Ovary (tissue), 9 donors: ENCODE results near the gene WNK1. TPM values are rescaled to one million over a fixed set of nuclear protein-coding genes. Genes with fewer than 3 reads are reported as not detected.
"Not testable (repeated sequence)": the region's sequence is repeated elsewhere in the genome, so short reads cannot be mapped to it uniquely, and the experiment has no call there.

ENCODE experiments used
- DNase-seq, 5 donors: peaks; one replicate each; pipeline ENCODE4 v3.0.0-alpha.2; 2019 to 2020
- H3K27ac ChIP-seq, 2 donors: fragments of 200-600 bp; one replicate each; pipeline versions ENCODE4 v1.5.1 to v1.8.0; 2019 to 2022
- H3K27me3 ChIP-seq: fragments of 200-600 bp; one replicate; pipeline ENCODE4 v1.8.0; 2022
- H3K36me3 ChIP-seq: fragments of 200-600 bp; sonication (generic); one replicate; pipeline ENCODE4 v1.5.1; 2019
- H3K4me1 ChIP-seq: one replicate; pipeline ENCODE4 v1.8.1; 2013; ENCODE audit warnings: mild to moderate bottlenecking, moderate library complexity; ENCODE audit not compliant: insufficient read depth
- H3K4me3 ChIP-seq: fragments of 200-600 bp; sonication (generic); one replicate; pipeline ENCODE4 v1.5.1; 2017
- H3K9me3 ChIP-seq, 2 donors: fragments of 200-600 bp in 1 of 2; sonication (generic) in 1 of 2; one replicate each; pipeline versions ENCODE4 v1.5.1 to v1.8.1; 2013 to 2019; ENCODE audit warnings: mild to moderate bottlenecking in 1 of 2, moderate library complexity in 1 of 2
- EP300 ChIP-seq: sonication (generic); formaldehyde crosslinking; IDR thresholded peaks from one replicate; pipeline ENCODE4 v1.6.1; 2017; ENCODE audit warnings: antibody characterized with exemption
- POLR2A ChIP-seq: fragments of 450-650 bp; IDR thresholded peaks from one replicate; pipeline ENCODE4 v1.6.1; 2017; ENCODE audit warnings: antibody characterized with exemption, mild to moderate bottlenecking, moderate library complexity
- WGBS, 3 donors: extraction: QIAGEN DNeasy Blood & Tissue Kit in 1 of 3; methylation state at CpG; one replicate each; pipeline versions ENCODE4 v1.1.5 to v1.1.7; 2013 to 2017; 5-methylcytosine and 5-hydroxymethylcytosine counted together
- intact Hi-C, 4 donors: fragments of 100-400 bp; cut with DNase I; formaldehyde crosslinking; loops; one replicate each; pipeline versions ENCODE4 v1.11.0 to v1.15.1; 2022 to 2023
- polyA plus RNA-seq, 2 donors: library from polyadenylated mRNA; stranded (reverse); fragments of 200-250 nt in 1 of 2; fragments of 350-450 nt in 1 of 2; fragmentation: Illumina TruSeq in 1 of 2; extraction: RNeasy Lipid Tissue Mini Kit (QIAGEN cat#74804) in 1 of 2; gene quantifications; one replicate each; pipeline ENCODE4 v1.2.3, GENCODE V29; 2013 to 2014
- total RNA-seq, 7 donors: library from RNA; depleted of rRNA in 2 of 7; stranded (reverse); fragments of >200 nt in 2 of 7; fragmentation: NEBNext Ultra II Directional in 3 of 7; extraction: Animal tissue kit (Norgen Biotek cat#: 25700) in 3 of 7; gene quantifications; one replicate each; pipeline versions ENCODE4 v1.1.0 to v1.2.4, GENCODE V29; 2016 to 2023
- TF ChIP-seq, protein P1 (sequence below), 3 donors: fragments of 450-650 bp in 2 of 3; fragments of 200-600 bp in 1 of 3; IDR thresholded peaks; one replicate each; pipeline versions ENCODE4 v1.5.1 to v1.8.0; 2016 to 2022; ENCODE audit warnings: antibody characterized with exemption in 3 of 3, mild to moderate bottlenecking in 1 of 3
- donor health status: DM: no; HTN: no; CAD: no; lungs with moderate emphysema.
- donor health status: DM: no; HTN: no; CAD: no.
- donor health status: Bipolar disorder and iron deficiency.
- donor health status: DM: yes; HTN: yes; CAD: no.
- donor health status: DM: no; HTN: no; CAD: no.
- donor health status: DM: yes; HTN: yes; CAD: no.

The WNK1 gene
- total and polyA plus RNA-seq, 9 donors: 26.0 to 144 (median 98.3) TPM

DNA sequence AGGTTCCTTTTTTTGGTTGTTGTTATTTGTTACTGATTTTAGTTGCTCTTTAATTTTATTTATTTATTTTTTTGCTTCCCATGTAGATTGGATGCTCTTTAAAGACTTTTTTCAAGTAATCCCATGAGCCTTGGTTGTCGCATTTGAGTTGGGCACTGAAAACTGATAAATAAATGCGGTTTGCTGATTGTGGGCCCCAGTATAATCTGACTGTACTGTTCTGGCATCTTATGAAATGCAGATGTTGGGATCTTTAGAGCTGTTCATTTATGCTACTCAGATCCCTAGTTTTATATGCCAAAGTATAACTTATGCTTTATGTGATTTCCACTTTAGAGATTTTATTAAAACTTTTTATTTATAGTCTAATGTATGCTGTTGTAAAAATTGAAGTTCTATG, 33.3 kb downstream of the WNK1 start:
- H3K27me3 ChIP-seq: no peaks in the 10 kb centered on the region
- no peaks in the 10 kb centered on the region for H3K36me3 ChIP-seq
- no peak overlapping the region for H3K27ac ChIP-seq
- H3K9me3 ChIP-seq: no peaks in the 10 kb centered on the region
- no peak overlapping the region for H3K4me3 ChIP-seq
- intact Hi-C loops: no loop called here
- 91 to 94% (median 91%) methylated on average over 2 of the region's 2 CpGs for WGBS, 3 donors
- peaks cover 4% of the 10 kb centered on the region for H3K4me1 ChIP-seq
- DNase-seq: no peak
- TF ChIP-seq POLR2A: no peak
- no peak for TF ChIP-seq EP300

DNA sequence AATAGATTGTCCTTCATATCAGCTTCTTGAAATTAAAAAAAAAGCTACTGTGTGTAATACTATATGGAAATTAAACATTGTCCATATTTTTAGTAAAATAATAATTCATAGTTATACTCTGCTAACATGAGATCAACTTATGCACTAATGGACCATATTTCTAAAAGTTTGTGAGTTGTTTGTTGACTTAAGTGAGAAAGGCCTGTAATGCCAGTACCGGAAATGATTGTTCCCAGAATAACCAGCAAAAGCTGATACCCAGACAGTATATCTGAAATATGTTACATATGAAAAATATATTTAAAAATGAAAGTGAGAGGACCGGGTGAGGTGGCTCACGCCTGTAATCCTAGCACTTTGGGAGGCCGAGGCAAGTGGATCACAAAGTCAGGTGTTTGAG, 35.9 kb downstream of the WNK1 start:
- no peaks in the 10 kb centered on the region for H3K36me3 ChIP-seq
- no peak overlapping the region for H3K27ac ChIP-seq
- peaks cover 1% of the 10 kb centered on the region for H3K4me1 ChIP-seq
- no peak for DNase-seq
- H3K27me3 ChIP-seq: no peaks in the 10 kb centered on the region
- no peak overlapping the region for H3K4me3 ChIP-seq
- intact Hi-C loops: no loop called here
- no peaks in the 10 kb centered on the region for H3K9me3 ChIP-seq
- TF ChIP-seq EP300: no peak
- TF ChIP-seq POLR2A: no peak
- TF ChIP-seq, protein P1, sequence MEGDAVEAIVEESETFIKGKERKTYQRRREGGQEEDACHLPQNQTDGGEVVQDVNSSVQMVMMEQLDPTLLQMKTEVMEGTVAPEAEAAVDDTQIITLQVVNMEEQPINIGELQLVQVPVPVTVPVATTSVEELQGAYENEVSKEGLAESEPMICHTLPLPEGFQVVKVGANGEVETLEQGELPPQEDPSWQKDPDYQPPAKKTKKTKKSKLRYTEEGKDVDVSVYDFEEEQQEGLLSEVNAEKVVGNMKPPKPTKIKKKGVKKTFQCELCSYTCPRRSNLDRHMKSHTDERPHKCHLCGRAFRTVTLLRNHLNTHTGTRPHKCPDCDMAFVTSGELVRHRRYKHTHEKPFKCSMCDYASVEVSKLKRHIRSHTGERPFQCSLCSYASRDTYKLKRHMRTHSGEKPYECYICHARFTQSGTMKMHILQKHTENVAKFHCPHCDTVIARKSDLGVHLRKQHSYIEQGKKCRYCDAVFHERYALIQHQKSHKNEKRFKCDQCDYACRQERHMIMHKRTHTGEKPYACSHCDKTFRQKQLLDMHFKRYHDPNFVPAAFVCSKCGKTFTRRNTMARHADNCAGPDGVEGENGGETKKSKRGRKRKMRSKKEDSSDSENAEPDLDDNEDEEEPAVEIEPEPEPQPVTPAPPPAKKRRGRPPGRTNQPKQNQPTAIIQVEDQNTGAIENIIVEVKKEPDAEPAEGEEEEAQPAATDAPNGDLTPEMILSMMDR (IDR thresholded peaks at IDR 0.05): no peak
- 90 to 94% (median 94%) methylated on average over 4 of the region's 4 CpGs for WGBS, 3 donors

DNA sequence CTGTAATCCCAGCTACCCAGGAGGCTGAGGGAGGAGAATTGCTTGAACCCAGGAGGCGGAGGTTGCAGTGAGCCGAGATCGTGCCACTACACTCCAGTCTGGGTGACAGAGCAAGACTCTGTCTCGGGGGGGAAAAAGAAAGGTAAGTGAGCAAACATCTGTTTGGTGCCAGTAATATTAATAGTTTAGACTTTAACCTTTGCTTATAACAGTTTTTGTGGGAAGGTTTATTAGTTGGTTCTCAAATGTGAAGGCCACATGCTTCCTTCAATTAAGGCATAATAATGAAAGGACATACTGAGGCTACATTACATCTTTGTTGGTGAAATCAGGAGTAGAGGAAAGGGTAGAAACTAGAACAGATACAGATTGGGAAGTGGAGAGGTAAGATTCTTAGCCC, 36.4 kb downstream of the WNK1 start:
- WGBS, 3 donors: 91 to 97% (median 94%) methylated on average over 4 of the region's 4 CpGs
- H3K27ac ChIP-seq, H3K9me3 ChIP-seq, H3K4me1 ChIP-seq, H3K27me3 ChIP-seq, H3K36me3 ChIP-seq, intact Hi-C loops, H3K4me3 ChIP-seq, DNase-seq: not testable (repeated sequence)

DNA sequence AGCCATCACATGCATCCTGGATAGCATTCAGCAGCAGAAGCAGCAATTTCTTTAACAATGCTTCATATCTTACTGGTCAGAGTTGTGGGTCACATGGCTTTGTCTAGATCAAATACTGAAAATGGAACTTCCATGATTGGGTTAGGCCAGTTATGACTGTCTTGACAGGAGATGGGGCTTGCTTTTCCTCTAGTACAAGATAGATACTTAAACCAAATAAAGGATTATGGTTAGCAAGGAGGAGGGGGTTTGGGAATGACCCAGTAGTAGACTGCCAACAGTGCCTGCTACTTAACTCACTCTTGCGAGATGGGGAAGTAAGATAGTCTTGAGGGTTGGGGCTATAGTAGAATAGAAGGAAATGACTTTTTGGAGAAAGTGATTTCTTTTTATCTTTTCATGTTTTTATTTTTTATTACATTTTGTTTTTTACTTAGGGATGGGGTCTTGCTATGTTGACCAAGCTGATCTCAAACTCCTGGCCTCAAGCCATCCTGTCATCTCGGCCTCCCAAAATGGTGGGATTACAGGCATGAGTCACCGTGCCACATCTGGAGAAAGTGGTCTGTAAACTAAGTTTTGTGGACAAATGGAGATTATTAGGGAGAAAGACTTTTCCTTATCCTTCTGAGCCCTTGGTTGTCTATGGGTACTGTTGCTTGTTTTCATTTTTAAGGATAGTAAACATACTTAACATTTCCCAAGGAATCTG, 37.6 kb downstream of the WNK1 start:
- H3K4me1 ChIP-seq: peaks cover 1% of the 10 kb centered on the region
- H3K9me3 ChIP-seq: no peaks in the 10 kb centered on the region
- H3K36me3 ChIP-seq: no peaks in the 10 kb centered on the region
- no peak for TF ChIP-seq EP300
- TF ChIP-seq POLR2A: no peak
- TF ChIP-seq, protein P1 (IDR thresholded peaks at IDR 0.05): no peak
- no peak overlapping the region for H3K27ac ChIP-seq
- 42 to 56% (median 44%) methylated on average over 3 of the region's 3 CpGs for WGBS, 3 donors
- DNase-seq: no peak
- H3K27me3 ChIP-seq: no peaks in the 10 kb centered on the region
- intact Hi-C loops: no loop called here
- no peak overlapping the region for H3K4me3 ChIP-seq

DNA sequence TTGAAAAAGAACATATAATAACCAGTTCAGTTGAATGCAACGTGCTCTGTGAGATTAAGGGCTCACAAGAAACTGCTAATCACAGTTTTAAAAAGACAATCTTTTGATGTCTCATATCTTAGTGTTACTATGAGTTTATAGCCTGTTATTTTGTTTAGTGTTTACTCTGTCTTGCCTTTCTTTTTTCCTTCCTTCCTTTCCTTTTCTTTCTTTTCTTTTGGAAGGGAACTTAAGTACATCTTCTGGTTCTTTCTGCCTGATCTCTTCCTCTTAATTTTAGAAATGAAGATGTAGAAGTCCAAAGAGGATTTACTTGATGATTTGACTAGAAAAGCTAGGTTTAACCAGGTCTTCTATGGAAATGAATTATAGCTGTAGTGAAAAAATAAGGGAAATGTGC, 38.2 kb downstream of the WNK1 start:
- intact Hi-C loops: no loop called here
- Histone ChIP-seq H3K27me3 (no peaks in the 10 kb centered on the region), H3K4me3 (no peak overlapping the region), H3K4me1 (peaks cover 1% of the 10 kb centered on the region), H3K27ac (no peak overlapping the region), H3K36me3 (no peaks in the 10 kb centered on the region), H3K9me3 (no peaks in the 10 kb centered on the region)
- TF ChIP-seq EP300: no peak
- no peak for TF ChIP-seq POLR2A
- TF ChIP-seq, protein P1 (IDR thresholded peaks at IDR 0.05): no peak
- 25 to 40% (median 35%) methylated on average over 1 of the region's 1 CpG for WGBS, 3 donors
- DNase-seq: no peak
